ENCODE results near the gene CALHM2.

DNA sequence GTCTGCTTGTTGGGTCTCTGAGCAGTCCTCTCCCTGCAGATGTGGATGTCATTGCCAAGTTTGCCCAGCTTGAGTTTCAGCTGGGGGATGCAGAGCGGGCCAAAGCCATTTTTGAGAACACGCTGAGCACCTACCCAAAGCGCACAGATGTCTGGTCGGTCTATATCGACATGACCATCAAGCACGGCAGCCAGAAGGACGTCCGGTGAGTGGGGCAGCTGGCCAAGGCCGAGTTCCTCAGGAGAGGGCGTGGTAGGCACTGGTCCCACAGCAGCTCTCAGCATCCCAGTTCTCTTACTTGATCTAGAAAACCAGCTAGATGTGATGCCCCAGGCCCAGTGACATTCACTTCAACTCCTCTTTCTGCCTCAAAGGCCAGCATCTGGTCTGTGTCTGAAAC is 7.7 kb downstream of the CALHM2 start:
- TF ChIP-seq, protein P1, sequence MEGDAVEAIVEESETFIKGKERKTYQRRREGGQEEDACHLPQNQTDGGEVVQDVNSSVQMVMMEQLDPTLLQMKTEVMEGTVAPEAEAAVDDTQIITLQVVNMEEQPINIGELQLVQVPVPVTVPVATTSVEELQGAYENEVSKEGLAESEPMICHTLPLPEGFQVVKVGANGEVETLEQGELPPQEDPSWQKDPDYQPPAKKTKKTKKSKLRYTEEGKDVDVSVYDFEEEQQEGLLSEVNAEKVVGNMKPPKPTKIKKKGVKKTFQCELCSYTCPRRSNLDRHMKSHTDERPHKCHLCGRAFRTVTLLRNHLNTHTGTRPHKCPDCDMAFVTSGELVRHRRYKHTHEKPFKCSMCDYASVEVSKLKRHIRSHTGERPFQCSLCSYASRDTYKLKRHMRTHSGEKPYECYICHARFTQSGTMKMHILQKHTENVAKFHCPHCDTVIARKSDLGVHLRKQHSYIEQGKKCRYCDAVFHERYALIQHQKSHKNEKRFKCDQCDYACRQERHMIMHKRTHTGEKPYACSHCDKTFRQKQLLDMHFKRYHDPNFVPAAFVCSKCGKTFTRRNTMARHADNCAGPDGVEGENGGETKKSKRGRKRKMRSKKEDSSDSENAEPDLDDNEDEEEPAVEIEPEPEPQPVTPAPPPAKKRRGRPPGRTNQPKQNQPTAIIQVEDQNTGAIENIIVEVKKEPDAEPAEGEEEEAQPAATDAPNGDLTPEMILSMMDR (IDR thresholded peaks at IDR 0.05) = no peak
- TF ChIP-seq POLR2A (IDR thresholded peaks at IDR 0.05) = no peak
